ENCODE data around the gene ARL17A.
"Not testable (repeated sequence)": the region's sequence is repeated elsewhere in the genome, so short reads cannot be mapped to it uniquely, and the experiment has no call there.

The ARL17A gene

GRCh38 chr17:46566980-46567379 is 12.5 kb downstream of the ARL17A start:
- in situ Hi-C loops (cut with MboI; ENCODE audit: low sequenced_read_pairs, unreplicated experiment); DNase-seq (ENCODE audit: low spot score): not testable (repeated sequence)

- in situ Hi-C loops (cut with MboI; ENCODE audit: low sequenced_read_pairs, unreplicated experiment), result not testable (repeated sequence)
Observed at GRCh38 chr17:46566284-46566683, 13.2 kb downstream of the ARL17A start.

GRCh38 chr17:46560048-46560447 is 19.4 kb downstream of the ARL17A start:
- in situ Hi-C loops (cut with MboI; ENCODE audit: low sequenced_read_pairs, unreplicated experiment); DNase-seq (ENCODE audit: low spot score): not testable (repeated sequence)

More at GRCh38 chr17:46566284-46566683, 13.2 kb downstream of the ARL17A start:
- DNase-seq (ENCODE audit: low spot score), result not testable (repeated sequence)

- DNase-seq (ENCODE audit: low spot score); in situ Hi-C loops (cut with MboI; ENCODE audit: low sequenced_read_pairs, unreplicated experiment): not testable (repeated sequence)
Observed at GRCh38 chr17:46559155-46559554, 20.3 kb downstream of the ARL17A start.

GRCh38 chr17:46548607-46549006 is 30.9 kb downstream of the ARL17A start:
- DNase-seq (ENCODE audit: low spot score); in situ Hi-C loops (cut with MboI; ENCODE audit: low sequenced_read_pairs, unreplicated experiment): not testable (repeated sequence)

GRCh38 chr17:46534716-46535115 is 44.8 kb downstream of the ARL17A start:
- in situ Hi-C loops (cut with MboI; ENCODE audit: low sequenced_read_pairs, unreplicated experiment); DNase-seq (ENCODE audit: low spot score): not testable (repeated sequence)

- in situ Hi-C loops (cut with MboI; ENCODE audit: low sequenced_read_pairs, unreplicated experiment); DNase-seq (ENCODE audit: low spot score): not testable (repeated sequence)
Observed at GRCh38 chr17:46512168-46512567, 67.3 kb downstream of the ARL17A start, which contains the start of gene LRRC37A2. Gene LRRC37A2 (plus strand): TSS chr17:46512468. CDS start chr17:46512713, 245 bp downstream.

GRCh38 chr17:46505896-46506295 is 73.6 kb downstream of the ARL17A start:
- DNase-seq (ENCODE audit: low spot score); in situ Hi-C loops (cut with MboI; ENCODE audit: low sequenced_read_pairs, unreplicated experiment): not testable (repeated sequence)

- in situ Hi-C loops (cut with MboI; ENCODE audit: low sequenced_read_pairs, unreplicated experiment); DNase-seq (ENCODE audit: low spot score): not testable (repeated sequence)
Observed at GRCh38 chr17:46499437-46500139, 79.9 kb downstream of the ARL17A start.

GRCh38 chr17:46492021-46492420 is 87.5 kb downstream of the ARL17A start:
- DNase-seq (ENCODE audit: low spot score); in situ Hi-C loops (cut with MboI; ENCODE audit: low sequenced_read_pairs, unreplicated experiment): not testable (repeated sequence)

- DNase-seq (ENCODE audit: low spot score); in situ Hi-C loops (cut with MboI; ENCODE audit: low sequenced_read_pairs, unreplicated experiment): not testable (repeated sequence)
Observed at GRCh38 chr17:46481310-46481709, 98.2 kb downstream of the ARL17A start.

- in situ Hi-C loops (cut with MboI; ENCODE audit: low sequenced_read_pairs, unreplicated experiment), result not testable (repeated sequence)
Observed at GRCh38 chr17:46478823-46479222, 100.7 kb downstream of the ARL17A start.

GRCh38 chr17:46475583-46475982 is 103.9 kb downstream of the ARL17A start:
- DNase-seq (ENCODE audit: low spot score); in situ Hi-C loops (cut with MboI; ENCODE audit: low sequenced_read_pairs, unreplicated experiment): not testable (repeated sequence)

More at GRCh38 chr17:46478823-46479222, 100.7 kb downstream of the ARL17A start:
- not testable (repeated sequence) for DNase-seq (ENCODE audit: low spot score)

GRCh38 chr17:46474489-46474888 is 105.0 kb downstream of the ARL17A start:
- in situ Hi-C loops (cut with MboI; ENCODE audit: low sequenced_read_pairs, unreplicated experiment); DNase-seq (ENCODE audit: low spot score): not testable (repeated sequence)

- in situ Hi-C loops (cut with MboI; ENCODE audit: low sequenced_read_pairs, unreplicated experiment), result not testable (repeated sequence)
Observed at GRCh38 chr17:46467618-46468017, 111.9 kb downstream of the ARL17A start.

More at GRCh38 chr17:46467618-46468017, 111.9 kb downstream of the ARL17A start:
- not testable (repeated sequence) for DNase-seq (ENCODE audit: low spot score)
